Stimulated activated CD8-positive, alpha-beta memory T cell treated with anti-CD3 and anti-CD28 coated beads, Interleukin-15, amount 100 ng/mL, for 48 hours (primary cell): ENCODE measurements around the gene CLSTN2.

Experiments
- DNase-seq, 2 donors: peaks; one replicate each; pipeline ENCODE4 v3.0.0-alpha.2; 2020; ENCODE audit warnings: low read depth in 2 of 2

CLSTN2 gene

GRCh38 chr3:140341817-140342403, 406.9 kb downstream of the CLSTN2 start:
- DNase-seq: no peak

GRCh38 chr3:140342668-140343067, 407.7 kb downstream of the CLSTN2 start:
- no peak for DNase-seq

GRCh38 chr3:140343211-140344081, 408.5 kb downstream of the CLSTN2 start:
- no peak for DNase-seq

- no peak for DNase-seq
Observed at GRCh38 chr3:140344082-140344454, 409.1 kb downstream of the CLSTN2 start.

- DNase-seq: no peak
Observed at GRCh38 chr3:140344601-140345205, 409.7 kb downstream of the CLSTN2 start.

GRCh38 chr3:140347151-140347550, 412.2 kb downstream of the CLSTN2 start:
- DNase-seq: no peak

- no peak for DNase-seq
Observed at GRCh38 chr3:140349938-140350337, 415.0 kb downstream of the CLSTN2 start.

GRCh38 chr3:140351466-140351865, 416.5 kb downstream of the CLSTN2 start:
- no peak for DNase-seq

GRCh38 chr3:140355481-140355880, 420.5 kb downstream of the CLSTN2 start:
- DNase-seq: no peak

- no peak for DNase-seq
Observed at GRCh38 chr3:140358686-140359085, 423.7 kb downstream of the CLSTN2 start.

- no peak for DNase-seq
Observed at GRCh38 chr3:140359233-140359995, 424.4 kb downstream of the CLSTN2 start.

GRCh38 chr3:140360332-140360731, 425.3 kb downstream of the CLSTN2 start:
- no peak for DNase-seq

- DNase-seq: no peak
Observed at GRCh38 chr3:140363801-140364200, 428.8 kb downstream of the CLSTN2 start.

GRCh38 chr3:140365872-140366697, 431.1 kb downstream of the CLSTN2 start:
- no peak for DNase-seq

- DNase-seq: no peak
Observed at GRCh38 chr3:140368223-140368811, 433.3 kb downstream of the CLSTN2 start.

- DNase-seq: no peak
Observed at GRCh38 chr3:140370686-140371085, 435.7 kb downstream of the CLSTN2 start.

GRCh38 chr3:140373234-140373633, 438.2 kb downstream of the CLSTN2 start:
- no peak for DNase-seq

- DNase-seq: no peak
Observed at GRCh38 chr3:140375002-140375401, 440.0 kb downstream of the CLSTN2 start.

- DNase-seq: no peak
Observed at GRCh38 chr3:140376136-140376889, 441.3 kb downstream of the CLSTN2 start.

GRCh38 chr3:140377644-140378043, 442.7 kb downstream of the CLSTN2 start:
- no peak for DNase-seq
